Ascending aorta (tissue), 2 donors: Measurements from ENCODE around the gene UMODL1. TPM values are rescaled to one million over a fixed set of nuclear protein-coding genes. Genes with fewer than 3 reads are reported as not detected.
A peak's percentile ranks its signal among the peaks of the same experiment; 100 is the strongest.

Experiments used
- DNase-seq, 2 donors: peaks; one replicate each; pipeline ENCODE4 v3.0.0-alpha.2; 2019; ENCODE audit warnings: low spot score in 2 of 2
- H3K27ac ChIP-seq, 2 donors: fragments of 200-600 bp; sonication (generic); one replicate each; pipeline ENCODE4 v1.5.1; 2016 to 2017; ENCODE audit warnings: mild to moderate bottlenecking in 1 of 2
- H3K27me3 ChIP-seq: fragments of 200-600 bp; sonication (generic); one replicate; pipeline ENCODE4 v1.5.1; 2017
- H3K36me3 ChIP-seq, 2 donors: fragments of 200-600 bp; sonication (generic); one replicate each; pipeline ENCODE4 v1.5.1; 2016
- H3K4me1 ChIP-seq, 2 donors: fragments of 200-600 bp; sonication (generic); one replicate each; pipeline ENCODE4 v1.5.1; 2016 to 2017; ENCODE audit warnings: mild to moderate bottlenecking in 1 of 2
- H3K4me3 ChIP-seq, 2 donors: fragments of 200-600 bp; sonication (generic); one replicate each; pipeline ENCODE4 v1.5.1; 2016 to 2017; ENCODE audit warnings: mild to moderate bottlenecking in 1 of 2
- H3K9me3 ChIP-seq, 2 donors: fragments of 200-600 bp; sonication (generic); one replicate each; pipeline ENCODE4 v1.5.1; 2016
- intact Hi-C: fragments of 100-400 bp; cut with DNase I; formaldehyde crosslinking; loops from one replicate; pipeline ENCODE4 v1.15.1; 2023
- total RNA-seq: library from RNA; depleted of rRNA; stranded (reverse); fragments of >200 nt; gene quantifications from one replicate; pipeline ENCODE4 v1.1.0, GENCODE V29; 2016
- TF ChIP-seq, protein P1 (sequence below), 3 experiments: fragments of 200-600 bp in 2 of 3; fragments of 450-650 bp in 1 of 3; sonication (generic) in 2 of 3; IDR thresholded peaks; one replicate each; pipeline ENCODE4 v1.5.1; 2016 to 2019; ENCODE audit warnings: antibody characterized with exemption in 3 of 3, mild to moderate bottlenecking in 1 of 3, moderate library complexity in 1 of 3

UMODL1 gene
- total RNA-seq, 1 donor from 2014 or later: not detected

DNA sequence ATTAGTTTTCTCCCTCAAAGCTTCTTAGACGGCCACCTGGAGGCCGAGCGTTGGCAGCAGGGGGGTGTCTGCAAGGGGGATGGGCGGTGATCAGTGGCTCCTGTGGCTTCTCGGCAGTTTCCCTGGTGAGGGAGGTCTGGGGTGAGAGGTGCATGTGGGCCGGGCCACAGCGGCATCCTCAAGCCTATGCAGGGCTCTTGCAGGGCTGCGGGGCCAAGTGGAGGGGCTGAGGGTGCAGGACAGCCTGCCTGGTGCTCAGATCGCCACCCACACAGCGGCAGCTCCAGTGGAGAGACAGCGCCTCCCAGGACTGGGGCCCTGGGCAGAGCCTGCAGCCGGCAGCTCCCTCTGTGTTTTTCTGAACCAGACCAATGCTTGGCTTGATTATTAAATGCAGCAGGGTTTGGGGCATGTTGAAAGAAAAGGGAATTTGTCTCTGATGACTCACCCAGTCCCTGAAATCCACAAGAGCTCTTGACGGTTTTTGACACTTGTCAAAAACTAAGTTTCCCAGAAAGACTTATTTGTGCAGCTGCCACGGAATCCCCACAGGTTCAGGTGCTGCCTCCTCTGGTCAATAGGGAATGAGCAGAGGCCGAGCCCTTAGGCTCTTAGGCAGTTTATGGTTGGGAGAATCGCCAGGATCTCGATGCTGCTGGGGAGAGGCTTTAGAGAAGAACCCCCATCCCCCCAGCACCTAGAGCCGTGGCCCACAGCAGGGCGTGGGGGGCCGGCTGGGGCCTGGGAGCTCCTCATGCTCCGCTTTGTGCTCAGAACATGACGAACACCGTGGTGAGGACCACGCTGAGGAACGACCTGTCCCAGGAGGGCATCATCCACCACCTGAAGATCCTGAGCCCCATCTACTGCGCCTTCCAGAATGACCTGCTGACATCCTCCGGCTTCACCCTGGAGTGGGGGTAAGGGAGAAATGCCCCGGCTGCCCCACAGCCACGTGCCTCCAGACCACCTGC, 54.7 kb downstream of the UMODL1 start:
- no peaks in the 10 kb centered on the region for H3K27me3 ChIP-seq
- H3K4me3 ChIP-seq: no peak overlapping the region
- H3K27ac ChIP-seq: no peak overlapping the region
- H3K36me3 ChIP-seq: no peaks in the 10 kb centered on the region
- DNase-seq: no peak
- no peaks in the 10 kb centered on the region for H3K4me1 ChIP-seq
- no peaks in the 10 kb centered on the region for H3K9me3 ChIP-seq
- intact Hi-C loops: no loop called here
- TF ChIP-seq, protein P1, sequence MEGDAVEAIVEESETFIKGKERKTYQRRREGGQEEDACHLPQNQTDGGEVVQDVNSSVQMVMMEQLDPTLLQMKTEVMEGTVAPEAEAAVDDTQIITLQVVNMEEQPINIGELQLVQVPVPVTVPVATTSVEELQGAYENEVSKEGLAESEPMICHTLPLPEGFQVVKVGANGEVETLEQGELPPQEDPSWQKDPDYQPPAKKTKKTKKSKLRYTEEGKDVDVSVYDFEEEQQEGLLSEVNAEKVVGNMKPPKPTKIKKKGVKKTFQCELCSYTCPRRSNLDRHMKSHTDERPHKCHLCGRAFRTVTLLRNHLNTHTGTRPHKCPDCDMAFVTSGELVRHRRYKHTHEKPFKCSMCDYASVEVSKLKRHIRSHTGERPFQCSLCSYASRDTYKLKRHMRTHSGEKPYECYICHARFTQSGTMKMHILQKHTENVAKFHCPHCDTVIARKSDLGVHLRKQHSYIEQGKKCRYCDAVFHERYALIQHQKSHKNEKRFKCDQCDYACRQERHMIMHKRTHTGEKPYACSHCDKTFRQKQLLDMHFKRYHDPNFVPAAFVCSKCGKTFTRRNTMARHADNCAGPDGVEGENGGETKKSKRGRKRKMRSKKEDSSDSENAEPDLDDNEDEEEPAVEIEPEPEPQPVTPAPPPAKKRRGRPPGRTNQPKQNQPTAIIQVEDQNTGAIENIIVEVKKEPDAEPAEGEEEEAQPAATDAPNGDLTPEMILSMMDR (IDR thresholded peaks at IDR 0.05): no peak

DNA sequence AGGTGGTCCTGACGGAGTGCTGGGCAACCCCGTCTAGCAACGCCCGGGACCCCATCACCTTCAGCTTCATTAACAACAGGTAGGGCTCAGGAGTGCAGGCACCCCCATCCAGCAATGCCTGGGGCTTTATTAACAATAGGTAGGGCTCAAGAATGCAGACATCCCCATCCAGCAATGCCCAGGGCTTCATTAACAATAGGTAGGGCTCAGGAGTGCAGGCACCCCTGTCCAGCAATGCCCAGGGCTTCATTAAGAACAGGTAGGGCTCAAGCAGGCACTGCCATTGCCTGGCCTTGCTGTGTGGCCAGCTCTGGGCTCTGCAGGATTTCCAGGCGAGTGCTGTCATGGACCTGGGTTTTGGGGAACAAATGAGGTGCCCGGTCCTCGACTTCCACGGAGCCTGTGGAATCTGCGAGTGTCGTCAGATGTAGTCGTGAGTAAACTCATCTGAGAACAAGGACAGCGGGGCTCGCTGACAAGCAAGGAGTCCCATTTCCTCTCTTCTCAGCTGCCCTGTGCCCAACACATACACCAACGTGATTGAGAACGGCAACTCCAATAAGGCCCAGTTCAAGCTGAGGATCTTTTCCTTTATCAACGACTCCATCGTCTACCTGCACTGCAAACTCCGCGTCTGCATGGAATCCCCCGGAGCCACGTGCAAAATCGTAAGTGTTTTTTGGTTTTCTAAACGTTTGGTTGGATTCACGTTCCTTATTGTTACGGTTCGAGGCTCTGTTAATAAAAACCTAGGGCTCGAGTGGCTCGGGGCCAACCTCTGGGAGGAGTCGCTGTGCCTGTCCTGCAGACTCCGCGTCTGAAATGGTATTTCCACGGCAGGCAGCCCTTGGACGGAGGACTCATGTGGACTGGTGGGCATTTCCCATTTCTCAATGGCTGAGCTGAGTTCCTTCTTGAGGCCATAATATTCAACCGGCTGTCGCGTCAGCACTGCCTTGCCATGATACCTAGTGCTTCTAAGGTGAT, 56.3 kb downstream of the UMODL1 start:
- Histone ChIP-seq H3K27ac (no peak overlapping the region), H3K36me3 (no peaks in the 10 kb centered on the region), H3K27me3 (no peaks in the 10 kb centered on the region), H3K4me1 (no peaks in the 10 kb centered on the region), H3K4me3 (peak overlapping the region in 1 of 2 donors; percentile 50), H3K9me3 (no peaks in the 10 kb centered on the region)
- intact Hi-C loops: no loop called here
- TF ChIP-seq, protein P1 (IDR thresholded peaks at IDR 0.05): no peak
- no peak for DNase-seq

DNA sequence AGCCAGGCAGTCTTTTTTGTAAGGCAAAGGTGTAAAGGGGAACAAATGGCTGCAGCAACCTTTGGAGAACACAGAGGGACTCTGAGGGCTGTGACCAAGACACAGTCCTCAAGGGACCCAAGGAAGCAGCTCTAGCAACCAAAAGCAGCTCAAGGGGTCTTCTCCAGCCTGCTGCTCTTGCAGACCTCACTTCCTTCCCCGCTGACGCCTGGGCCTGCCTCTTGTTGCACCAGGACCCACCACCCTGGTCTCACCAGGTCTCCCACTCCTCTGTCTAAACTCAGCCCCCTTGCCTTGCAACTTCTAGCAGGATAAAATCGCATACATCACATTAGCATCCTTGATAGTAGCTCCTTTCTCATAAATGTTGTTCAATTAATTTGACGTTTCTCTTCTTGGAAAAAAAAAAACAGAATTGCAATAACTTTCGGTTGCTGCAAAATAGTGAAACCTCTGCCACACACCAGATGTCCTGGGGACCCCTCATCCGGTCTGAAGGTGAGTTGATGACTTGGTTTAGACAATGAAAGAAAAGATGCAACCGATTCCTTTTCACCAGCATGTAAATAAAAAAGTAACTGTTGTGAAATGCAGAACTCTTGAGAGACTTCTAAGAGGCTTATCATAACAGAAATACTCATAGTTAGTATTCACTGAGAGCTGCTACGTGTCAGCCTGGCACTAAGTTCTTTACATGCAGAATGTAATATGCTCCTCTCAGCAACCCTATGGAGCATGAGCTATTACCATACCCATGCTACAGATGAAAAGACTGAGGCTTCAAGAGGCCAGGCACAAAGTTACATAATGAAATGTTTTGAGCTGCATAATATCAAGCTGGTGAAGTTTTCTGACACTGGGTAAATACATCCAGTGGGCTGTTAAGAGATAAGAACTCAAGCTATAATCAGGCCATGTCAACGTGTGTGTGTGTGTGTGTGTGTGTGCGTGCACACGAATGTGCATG, 58.5 kb downstream of the UMODL1 start:
- TF ChIP-seq, protein P1 (IDR thresholded peaks at IDR 0.05): no peak
- no peak for DNase-seq
- no peaks in the 10 kb centered on the region for H3K9me3 ChIP-seq
- H3K27ac ChIP-seq: no peak overlapping the region
- no peaks in the 10 kb centered on the region for H3K27me3 ChIP-seq
- intact Hi-C loops: no loop called here
- H3K4me3 ChIP-seq: no peak overlapping the region
- H3K4me1 ChIP-seq: no peaks in the 10 kb centered on the region
- H3K36me3 ChIP-seq: no peaks in the 10 kb centered on the region

DNA sequence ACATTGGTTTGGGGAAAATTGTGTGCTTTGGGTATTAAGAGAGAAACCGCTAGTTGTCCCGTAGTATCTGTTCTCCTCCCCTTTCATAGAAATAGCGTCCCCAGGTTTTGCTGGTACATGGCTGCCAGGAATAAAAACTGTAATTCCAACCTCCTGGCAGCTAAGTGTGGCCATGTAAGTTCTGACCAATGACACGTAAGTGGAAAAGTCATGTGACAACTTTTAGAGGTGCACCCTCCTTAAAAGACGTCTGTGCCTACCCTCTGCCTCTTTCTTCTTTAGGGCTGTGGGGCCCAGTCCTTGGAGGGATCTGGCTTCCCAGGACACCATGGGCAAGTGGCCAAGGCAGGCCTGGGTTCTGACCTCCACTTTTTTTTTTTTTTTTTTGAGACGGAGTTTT, 59.3 kb downstream of the UMODL1 start:
- no peak for DNase-seq
- intact Hi-C loops: no loop called here
- Histone ChIP-seq H3K27me3 (no peaks in the 10 kb centered on the region), H3K27ac (no peak overlapping the region), H3K9me3 (no peaks in the 10 kb centered on the region), H3K4me3 (no peak overlapping the region), H3K4me1 (no peaks in the 10 kb centered on the region), H3K36me3 (no peaks in the 10 kb centered on the region)
- TF ChIP-seq, protein P1 (IDR thresholded peaks at IDR 0.05): no peak

DNA sequence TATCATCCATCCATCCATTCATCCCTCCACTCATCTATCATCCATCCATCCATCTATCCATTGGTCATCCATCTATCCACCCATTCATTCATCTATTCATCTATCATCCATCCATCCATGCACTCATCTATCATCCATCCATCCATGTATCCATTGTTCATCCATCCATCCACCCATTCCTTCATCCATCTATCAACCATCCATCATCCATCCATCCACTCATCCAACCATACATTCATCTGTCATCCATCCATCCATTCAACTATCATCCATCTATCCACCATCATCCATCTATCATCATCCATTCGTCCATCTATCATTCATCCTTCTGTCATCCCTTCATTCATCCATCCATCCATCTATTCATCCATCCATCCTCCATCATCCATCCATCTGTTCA, 61.1 kb downstream of the UMODL1 start:
- Histone ChIP-seq H3K9me3 (no peaks in the 10 kb centered on the region), H3K27me3 (no peaks in the 10 kb centered on the region), H3K4me1 (no peaks in the 10 kb centered on the region), H3K4me3 (no peak overlapping the region), H3K36me3 (no peaks in the 10 kb centered on the region), H3K27ac (no peak overlapping the region)
- DNase-seq: no peak
- intact Hi-C loops: no loop called here
- TF ChIP-seq, protein P1 (IDR thresholded peaks at IDR 0.05): no peak
